HepG2 (cell line): ENCODE data around the gene GRIN3B. TPM values are rescaled to one million over a fixed set of nuclear protein-coding genes. Genes with fewer than 3 reads are reported as not detected.

Experiments
- ATAC-seq: fragments of 200-7000 bp; cut with Tn5 transposase; 3 replicates; pipeline ENCODE4 v1.9.1; 2020; ENCODE audit warnings: mild to moderate bottlenecking, moderate library complexity
- BruUV-seq: library from RNA; stranded (reverse); fragments of 400-500 nt; replicated peaks from 2 replicates; lab custom pipeline; 2021; lab: Mats Ljungman, UMichigan
- CTCF ChIA-PET: fragments of 300-600 bp; formaldehyde crosslinking; extraction: SDS; loops from one replicate; lab custom pipeline; 2021; ENCODE audit warnings: low total read pairs, inconsistent platforms, low intra/inter-chr PET ratio; lab: Yijun Ruan, JAX
- POLR2A ChIA-PET: fragments of 350-600 bp; sonication (Branson Sonifier 250); formaldehyde crosslinking; loops from one replicate; lab custom pipeline; 2020; ENCODE audit warnings: antibody characterized with exemption, inconsistent platforms; lab: Yijun Ruan, JAX
- DNase-seq: peaks from one replicate; pipeline ENCODE4 v3.0.0-alpha.2; 2015; ENCODE audit warnings: low spot score
- FAIRE-seq: peaks from 3 replicates; lab custom pipeline; 2011; peaks lifted over from hg19 to GRCh38; lab: Jason Lieb, UNC
- H2AFZ ChIP-seq: one replicate; pipeline ENCODE4 v1.6.1; 2011; ENCODE audit warnings: low read length, inconsistent platforms
- H3K27ac ChIP-seq: fragments of 300-600 bp; 3 replicates; pipeline ENCODE4 v1.8.0; 2011; ENCODE audit warnings: mixed run types, mild to moderate bottlenecking, mixed read lengths, low read length, inconsistent platforms; ENCODE audit not compliant: insufficient read depth; ENCODE audit errors: extremely low read length
- H3K27me3 ChIP-seq, 2 experiments: fragments of 200-600 bp in 1 of 2; 2 replicates in 1 of 2; 3 replicates in 1 of 2; pipeline versions ENCODE4 v1.6.0 to v1.8.0; 2011; ENCODE audit warnings: low read length in 2 of 2, mild to moderate bottlenecking in 2 of 2, moderate library complexity in 2 of 2, inconsistent platforms in 1 of 2; ENCODE audit not compliant: insufficient read depth in 2 of 2, control insufficient read depth in 1 of 2
- H3K36me3 ChIP-seq, 2 experiments: fragments of 200-600 bp in 1 of 2; replicated peaks in 1 of 2; 2 replicates in 1 of 2; 3 replicates in 1 of 2; pipeline versions ENCODE4 v1.5.1 to v1.8.0; 2011; ENCODE audit warnings: low read length in 2 of 2, inconsistent platforms in 1 of 2; ENCODE audit not compliant: insufficient read depth in 2 of 2, control insufficient read depth in 1 of 2
- H3K4me1 ChIP-seq: 2 replicates; pipeline ENCODE4 v1.5.1; 2012; ENCODE audit warnings: low read length, inconsistent platforms; ENCODE audit not compliant: insufficient read depth
- H3K4me2 ChIP-seq: 2 replicates; pipeline ENCODE4 v1.6.0; 2011; ENCODE audit warnings: low read depth, low read length, inconsistent platforms
- H3K4me3 ChIP-seq, 3 experiments: fragments of 200-600 bp in 1 of 3; sonication (generic), shearing (Covaris generic) in 1 of 3; replicated peaks in 1 of 3; 2 replicates each; pipeline ENCODE4 v1.5.1; 2011 to 2016; ENCODE audit warnings: low read length in 3 of 3, inconsistent platforms in 2 of 3, low read depth in 2 of 3, mild to moderate bottlenecking in 2 of 3, control low read depth in 1 of 3, mixed read lengths in 1 of 3; ENCODE audit not compliant: insufficient read depth in 1 of 3
- H3K79me2 ChIP-seq: one replicate; pipeline ENCODE4 v1.6.1; 2011; ENCODE audit warnings: low read length, inconsistent platforms; ENCODE audit not compliant: insufficient read depth
- H3K9ac ChIP-seq: 2 replicates; pipeline ENCODE4 v1.6.0; 2011; ENCODE audit warnings: mild to moderate bottlenecking, low read depth, low read length, inconsistent platforms; ENCODE audit not compliant: insufficient read depth
- H3K9me3 ChIP-seq: 2 replicates; pipeline ENCODE4 v1.5.1; 2012; ENCODE audit warnings: mild to moderate bottlenecking, low read length
- H4K20me1 ChIP-seq: 2 replicates; pipeline ENCODE4 v1.6.0; 2011; ENCODE audit warnings: inconsistent platforms, mild to moderate bottlenecking, low read length, moderate library complexity; ENCODE audit not compliant: insufficient read depth
- FOSL1 ChIP-seq: sonication (generic); formaldehyde crosslinking; IDR thresholded peaks from 2 replicates; pipeline ENCODE4 v1.9.0; 2021; ENCODE audit warnings: missing genetic modification reagents, borderline replicate concordance
- FOXO1 ChIP-seq: sonication (generic); formaldehyde crosslinking; IDR thresholded peaks from 2 replicates; pipeline ENCODE4 v1.4.0; 2020; ENCODE audit warnings: missing genetic modification reagents
- ISL2 ChIP-seq: sonication (generic); formaldehyde crosslinking; IDR thresholded peaks from 2 replicates; pipeline ENCODE4 v1.5.0; 2020; ENCODE audit warnings: missing genetic modification reagents
- KAT8 ChIP-seq: IDR thresholded peaks from 2 replicates; pipeline ENCODE4 v1.6.1; 2016; ENCODE audit warnings: missing genetic modification reagents, missing compliant biosample characterization
- NFE2L1 ChIP-seq: sonication (generic); formaldehyde crosslinking; IDR thresholded peaks from 2 replicates; pipeline ENCODE4 v1.4.0; 2020; ENCODE audit warnings: missing genetic modification reagents, mild to moderate bottlenecking, borderline replicate concordance
- RFX1 ChIP-seq: fragments of 450-650 bp; IDR thresholded peaks from 2 replicates; pipeline ENCODE4 v1.6.1; 2017
- ZNF737 ChIP-seq: sonication (generic); formaldehyde crosslinking; IDR thresholded peaks from 2 replicates; pipeline ENCODE4 v1.5.0; 2020; ENCODE audit warnings: missing genetic modification reagents, mild to moderate bottlenecking, borderline replicate concordance
- ZNF770 ChIP-seq: sonication (generic); formaldehyde crosslinking; IDR thresholded peaks from 2 replicates; pipeline ENCODE4 v1.5.0; 2020; ENCODE audit warnings: mild to moderate bottlenecking, missing genetic modification reagents
- WGBS: methylation state at CpG from one replicate; pipeline ENCODE4 v1.1.6; 2017; ENCODE audit warnings: low lambda C conversion rate; 5-methylcytosine and 5-hydroxymethylcytosine counted together
- in situ Hi-C: cut with HindIII; loops from 2 replicates; pipeline ENCODE4 v1.10.0; 2017; ENCODE audit warnings: low pct_unique_long_range_greater_than_20kb; ENCODE audit not compliant: extremely low pct_ligation_motif_present
- intact Hi-C: fragments of 100-400 bp; cut with micrococcal nuclease; formaldehyde crosslinking; loops from one replicate; pipeline ENCODE4 v1.10.0; 2022; ENCODE audit not compliant: unreplicated experiment
- polyA plus RNA-seq, 8 experiments: library from polyadenylated mRNA; depleted of rRNA in 3 of 8; stranded (reverse) in 7 of 8; unstranded in 1 of 8; fragments of >200 nt; fragmentation: Illumina TruSeq in 4 of 8; extraction: Trizol in 4 of 8; gene quantifications; 2 replicates each; pipeline versions ENCODE4 v1.2.1 to v1.2.3, GENCODE V29; 2011 to 2016; ENCODE audit warnings: low read depth in 4 of 8, missing spikeins in 1 of 8, mixed read lengths in 1 of 8; ENCODE audit not compliant: insufficient read depth in 1 of 8
- total RNA-seq, 5 experiments: library from RNA; depleted of rRNA; stranded (reverse); fragments of >200 nt; fragmentation: Illumina TruSeq; extraction: Trizol; gene quantifications; 2 replicates each; pipeline ENCODE4 v1.2.3, GENCODE V29; 2016; ENCODE audit warnings: low read depth in 1 of 5

The GRIN3B gene
- total and polyA plus RNA-seq, 2 of the 13 experiments (the other 11 are each of a cell fraction or from before 2014, with no cell fraction given): 0.07 to 0.20 TPM

GRCh38 chr19:986083-986482, 14.1 kb upstream of the GRIN3B start (continued):
- TF ChIP-seq ZNF737 (CRISPR knock-in tag): no peak
- TF ChIP-seq RFX1: no peak

DNA sequence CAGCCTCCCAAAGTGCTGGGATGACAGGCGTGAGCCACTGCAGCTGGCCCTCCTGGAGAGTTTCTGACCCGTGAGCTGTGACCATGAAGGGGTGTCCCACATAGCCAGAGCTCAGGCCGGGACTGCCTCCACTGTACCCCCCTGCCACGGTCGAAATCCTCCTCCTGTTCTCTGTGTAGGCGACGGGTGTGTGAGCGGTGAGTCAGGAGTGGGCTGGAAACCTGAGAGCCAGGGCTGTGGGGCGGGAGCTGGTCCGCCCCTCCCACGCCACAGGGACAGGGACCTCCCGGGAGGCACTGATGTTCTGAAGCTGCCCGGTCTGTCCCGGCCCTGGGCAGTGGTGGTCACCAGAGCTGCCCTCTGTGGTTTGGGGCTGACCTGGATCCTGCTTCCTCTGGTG, 12.1 kb upstream of the GRIN3B start:
- H2AFZ ChIP-seq: no peak overlapping the region
- no peaks in the 10 kb centered on the region for H3K27me3 ChIP-seq
- ATAC-seq (no peak), DNase-seq (no peak), FAIRE-seq (no peak)
- H3K4me2 ChIP-seq: no peak overlapping the region
- in situ Hi-C loops: loop anchor here (10.0 kb wide), 2 partner anchors 123 to 223 kb away; no protein-coding TSS in a partner anchor
- no peak overlapping the region for H3K27ac ChIP-seq
- peaks cover 32% of the 10 kb centered on the region for H3K4me1 ChIP-seq
- no TSS peak for BruUV-seq
- no peak overlapping the region for H3K9ac ChIP-seq
- CTCF ChIA-PET: no interaction called here
- TF ChIP-seq ISL2 (CRISPR knock-in tag) (no peak), FOSL1 (no peak), KAT8 (CRISPR knock-in tag) (no peak), FOXO1 (CRISPR knock-in tag) (no peak), NFE2L1 (CRISPR knock-in tag) (no peak), ZNF770 (no peak)
- no peaks in the 10 kb centered on the region for H3K9me3 ChIP-seq
- 90% methylated on average over 11 of the region's 14 CpGs for WGBS
- H4K20me1 ChIP-seq: peaks cover 6% of the 10 kb centered on the region; the same call in 1 of the 2 replicates
- peaks cover 14% of the 10 kb centered on the region for H3K79me2 ChIP-seq
- POLR2A ChIA-PET: no interaction called here
- intact Hi-C loops: no loop called here
- H3K36me3 ChIP-seq: peaks cover 22 to 46% of the 10 kb centered on the region in 2 experiments
- no peak overlapping the region for H3K4me3 ChIP-seq
